GM23338 (cell line): ENCODE results near the gene FOXF1. TPM values are rescaled to one million over a fixed set of nuclear protein-coding genes. Genes with fewer than 3 reads are reported as not detected.

ENCODE experiments used
- ATAC-seq: fragments of 200-7000 bp; cut with Tn5 transposase; 3 replicates; pipeline ENCODE4 v1.9.1; 2020
- DNase-seq: peaks from one replicate; pipeline ENCODE4 v3.0.0-alpha.2; 2015; ENCODE audit warnings: low spot score
- H2AFZ ChIP-seq: fragments of 200-600 bp; sonication (generic); 2 replicates; pipeline ENCODE4 v1.8.0; 2016; ENCODE audit warnings: antibody characterized with exemption, mild to moderate bottlenecking, moderate library complexity
- H3F3A ChIP-seq: fragments of 200-600 bp; sonication (generic); replicated peaks from 2 replicates; pipeline ENCODE4 v1.8.0; 2017; ENCODE audit warnings: antibody characterized with exemption, mixed run types, low read depth
- H3K27ac ChIP-seq: fragments of 200-600 bp; sonication (generic); 2 replicates; pipeline ENCODE4 v1.6.1; 2016; ENCODE audit warnings: low read depth
- H3K27me3 ChIP-seq: fragments of 200-600 bp; sonication (generic); 2 replicates; pipeline ENCODE4 v1.8.0; 2016; ENCODE audit warnings: mild to moderate bottlenecking, mixed run types, moderate library complexity; ENCODE audit not compliant: insufficient read depth
- H3K36me3 ChIP-seq: fragments of 200-600 bp; sonication (generic); 2 replicates; pipeline ENCODE4 v1.8.0; 2016; ENCODE audit warnings: mild to moderate bottlenecking; ENCODE audit not compliant: insufficient read depth
- H3K4me1 ChIP-seq: fragments of 200-600 bp; sonication (generic); 2 replicates; pipeline ENCODE4 v1.8.0; 2016; ENCODE audit warnings: mild to moderate bottlenecking, moderate library complexity; ENCODE audit not compliant: insufficient read depth
- H3K4me2 ChIP-seq: fragments of 200-600 bp; sonication (generic); 2 replicates; pipeline ENCODE4 v1.7.1; 2017; ENCODE audit warnings: mixed run types
- H3K4me3 ChIP-seq: fragments of 200-600 bp; sonication (generic); 2 replicates; pipeline ENCODE4 v1.6.1; 2016; ENCODE audit warnings: mixed run types
- H3K79me2 ChIP-seq: fragments of 200-600 bp; sonication (generic); replicated peaks from 2 replicates; pipeline ENCODE4 v1.8.0; 2017; ENCODE audit warnings: mild to moderate bottlenecking; ENCODE audit not compliant: insufficient read depth
- H3K9me2 ChIP-seq: fragments of 200-600 bp; sonication (generic); 2 replicates; pipeline ENCODE4 v1.8.0; 2017; ENCODE audit not compliant: insufficient read depth
- H4K20me1 ChIP-seq: fragments of 200-600 bp; sonication (generic); replicated peaks from 2 replicates; pipeline ENCODE4 v1.8.0; 2017; ENCODE audit warnings: mild to moderate bottlenecking; ENCODE audit not compliant: insufficient read depth
- H3K27ac Mint-ChIP-seq: 2 replicates; pipeline ENCODE4 v1.8.0; 2020; ENCODE audit warnings: inconsistent platforms, mild to moderate bottlenecking, moderate library complexity, mixed read lengths
- H3K27me3 Mint-ChIP-seq: 3 replicates; pipeline ENCODE4 v1.8.0; 2022; ENCODE audit warnings: low read depth, mild to moderate bottlenecking, moderate library complexity, mixed read lengths, inconsistent platforms; ENCODE audit not compliant: insufficient read depth, poor library complexity
- H3K36me3 Mint-ChIP-seq: 3 replicates; pipeline ENCODE4 v1.8.0; 2021; ENCODE audit warnings: low read depth, mild to moderate bottlenecking, inconsistent platforms, moderate library complexity, mixed read lengths
- H3K4me1 Mint-ChIP-seq: 3 replicates; pipeline ENCODE4 v1.8.0; 2020; ENCODE audit warnings: mild to moderate bottlenecking, inconsistent platforms, mixed read lengths
- H3K4me3 Mint-ChIP-seq: 3 replicates; pipeline ENCODE4 v1.8.0; 2021; ENCODE audit warnings: moderate library complexity, mild to moderate bottlenecking, inconsistent platforms, mixed read lengths
- H3K9me3 Mint-ChIP-seq: 3 replicates; pipeline ENCODE4 v1.8.0; 2020; ENCODE audit warnings: moderate library complexity, mild to moderate bottlenecking, inconsistent platforms, mixed read lengths
- CREB1 ChIP-seq: fragments of 250-450 bp; sonication (Bioruptor Pico); IDR thresholded peaks from 2 replicates; pipeline ENCODE4 v1.5.0; 2020; ENCODE audit warnings: low read depth, mild to moderate bottlenecking, moderate library complexity
- EZH2 ChIP-seq: fragments of 200-600 bp; sonication (generic); IDR thresholded peaks from one replicate; pipeline ENCODE4 v1.8.0; 2017; ENCODE audit warnings: antibody characterized with exemption, mild to moderate bottlenecking, low read depth; ENCODE audit not compliant: unreplicated experiment
- EZH2phosphoT487 ChIP-seq: fragments of 200-600 bp; sonication (generic); IDR thresholded peaks from one replicate; pipeline ENCODE4 v1.8.1; 2018; ENCODE audit warnings: antibody characterized with exemption; ENCODE audit not compliant: unreplicated experiment
- JUNB ChIP-seq: IDR thresholded peaks from one replicate; pipeline ENCODE4 v1.6.1; 2016; ENCODE audit warnings: antibody characterized with exemption; ENCODE audit not compliant: unreplicated experiment
- NANOG ChIP-seq: IDR thresholded peaks from 2 replicates; pipeline ENCODE4 v1.6.1; 2016; ENCODE audit warnings: antibody characterized with exemption, borderline replicate concordance
- POLR2AphosphoS5 ChIP-seq: IDR thresholded peaks from 2 replicates; pipeline ENCODE4 v1.6.1; 2016; ENCODE audit warnings: antibody characterized with exemption, low read depth
- STAT1 ChIP-seq: IDR thresholded peaks from one replicate; pipeline ENCODE4 v1.6.1; 2016; ENCODE audit warnings: antibody characterized with exemption; ENCODE audit not compliant: unreplicated experiment
- ZNF114 ChIP-seq: fragments of 250-450 bp; sonication (Bioruptor Pico); IDR thresholded peaks from 2 replicates; pipeline ENCODE4 v1.5.0; 2020; ENCODE audit warnings: mild to moderate bottlenecking, moderate library complexity
- ZNF331 ChIP-seq: fragments of 250-450 bp; sonication (Bioruptor Pico); IDR thresholded peaks from 2 replicates; pipeline ENCODE4 v1.5.0; 2020; ENCODE audit warnings: low read depth, mild to moderate bottlenecking, moderate library complexity
- polyA plus RNA-seq: library from polyadenylated mRNA; unstranded; fragments of >200 nt; fragmentation: Nextera tagmentation; extraction: Ambion mirVana; gene quantifications from 2 replicates; pipeline ENCODE4 v1.2.1, GENCODE V29; 2016
- total RNA-seq: library from RNA; depleted of rRNA; stranded (reverse); fragments of >200 nt; shearing (Covaris generic); gene quantifications from 2 replicates; pipeline ENCODE4 v1.2.3, GENCODE V29; 2014
- TF ChIP-seq, protein P1 (sequence below): IDR thresholded peaks from 2 replicates; pipeline ENCODE4 v1.6.1; 2016; ENCODE audit warnings: antibody characterized with exemption
- TF ChIP-seq, protein P2 (sequence below): fragments of 250-450 bp; sonication (Bioruptor Pico); IDR thresholded peaks from 2 replicates; pipeline ENCODE4 v1.5.0; 2020; ENCODE audit warnings: mild to moderate bottlenecking, moderate library complexity
- TF ChIP-seq, protein P3 (sequence below), 2 experiments: fragments of 200-600 bp in 1 of 2; sonication (generic) in 1 of 2; conservative IDR thresholded peaks; 2 replicates each; pipeline versions ENCODE4 v1.5.1 to v1.6.1; 2016 to 2017; ENCODE audit warnings: antibody characterized with exemption in 2 of 2, low read depth in 2 of 2, mild to moderate bottlenecking in 2 of 2, moderate library complexity in 1 of 2
- TF ChIP-seq, protein P4 (sequence below): IDR thresholded peaks from one replicate; pipeline ENCODE4 v1.6.1; 2018; ENCODE audit warnings: antibody characterized with exemption; ENCODE audit not compliant: unreplicated experiment

The FOXF1 gene
- total and polyA plus RNA-seq, 2 experiments from 2014 or later, result 0.10 to 0.15 TPM

DNA sequence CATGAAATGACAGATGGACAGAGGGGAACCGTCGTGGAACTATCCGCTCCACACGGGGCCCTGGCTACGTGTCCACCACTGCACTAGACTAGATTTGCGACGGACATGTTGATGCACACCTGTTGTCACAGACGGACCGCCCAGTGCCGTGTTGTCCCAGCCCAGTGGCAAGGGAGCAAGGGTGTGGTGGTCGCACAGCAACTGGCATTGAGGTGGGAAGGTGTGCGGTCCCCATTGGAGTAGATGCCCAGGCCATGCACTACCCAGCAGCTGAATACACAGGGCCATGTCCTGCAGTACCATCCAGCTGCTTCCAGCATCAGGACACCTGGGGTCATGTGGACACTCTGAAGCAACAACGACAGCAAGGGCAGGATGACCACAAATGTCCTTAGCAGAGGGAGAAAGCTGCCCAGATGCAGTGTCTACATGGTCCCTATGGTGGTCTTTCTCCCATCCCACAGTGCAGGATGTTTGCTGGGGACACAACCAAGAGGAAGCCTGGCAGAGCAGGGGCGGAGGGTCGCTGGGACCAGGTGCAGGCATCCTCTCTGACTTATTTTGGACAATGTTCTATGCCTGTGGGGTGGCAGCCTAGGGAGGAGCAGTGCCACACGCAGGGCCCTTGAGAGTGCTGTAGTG, 8.8 kb downstream of the FOXF1 start:
- Histone ChIP-seq H3K9me2 (no peaks in the 10 kb centered on the region), H3F3A (no peaks in the 10 kb centered on the region), H3K79me2 (no peaks in the 10 kb centered on the region), H3K36me3 (no peaks in the 10 kb centered on the region), H3K27ac (no peak overlapping the region), H3K4me2 (no peak overlapping the region), H2AFZ (no peak overlapping the region), H4K20me1 (peaks cover 8% of the 10 kb centered on the region), H3K4me1 (peaks cover 14% of the 10 kb centered on the region), H3K4me3 (no peak overlapping the region), H3K27me3 (peaks cover 57% of the 10 kb centered on the region)
- no peak overlapping the region for H3K4me3 Mint-ChIP-seq
- H3K36me3 Mint-ChIP-seq, result no peaks in the 10 kb centered on the region
- peaks cover 67% of the 10 kb centered on the region for H3K27me3 Mint-ChIP-seq
- ATAC-seq (no peak), DNase-seq (no peak)
- H3K27ac Mint-ChIP-seq, result no peak overlapping the region
- H3K9me3 Mint-ChIP-seq, result no peaks in the 10 kb centered on the region; the same call in 1 of the 3 replicates
- TF ChIP-seq STAT1 (no peak), ZNF331 (no peak), POLR2AphosphoS5 (no peak), NANOG (no peak), ZNF114 (CRISPR knock-in tag) (no peak), EZH2phosphoT487 (no peak), JUNB (no peak), CREB1 (CRISPR knock-in tag) (no peak), EZH2 (no peak)
- TF ChIP-seq, protein P1, sequence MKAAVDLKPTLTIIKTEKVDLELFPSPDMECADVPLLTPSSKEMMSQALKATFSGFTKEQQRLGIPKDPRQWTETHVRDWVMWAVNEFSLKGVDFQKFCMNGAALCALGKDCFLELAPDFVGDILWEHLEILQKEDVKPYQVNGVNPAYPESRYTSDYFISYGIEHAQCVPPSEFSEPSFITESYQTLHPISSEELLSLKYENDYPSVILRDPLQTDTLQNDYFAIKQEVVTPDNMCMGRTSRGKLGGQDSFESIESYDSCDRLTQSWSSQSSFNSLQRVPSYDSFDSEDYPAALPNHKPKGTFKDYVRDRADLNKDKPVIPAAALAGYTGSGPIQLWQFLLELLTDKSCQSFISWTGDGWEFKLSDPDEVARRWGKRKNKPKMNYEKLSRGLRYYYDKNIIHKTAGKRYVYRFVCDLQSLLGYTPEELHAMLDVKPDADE, result no peak
- TF ChIP-seq, protein P2, sequence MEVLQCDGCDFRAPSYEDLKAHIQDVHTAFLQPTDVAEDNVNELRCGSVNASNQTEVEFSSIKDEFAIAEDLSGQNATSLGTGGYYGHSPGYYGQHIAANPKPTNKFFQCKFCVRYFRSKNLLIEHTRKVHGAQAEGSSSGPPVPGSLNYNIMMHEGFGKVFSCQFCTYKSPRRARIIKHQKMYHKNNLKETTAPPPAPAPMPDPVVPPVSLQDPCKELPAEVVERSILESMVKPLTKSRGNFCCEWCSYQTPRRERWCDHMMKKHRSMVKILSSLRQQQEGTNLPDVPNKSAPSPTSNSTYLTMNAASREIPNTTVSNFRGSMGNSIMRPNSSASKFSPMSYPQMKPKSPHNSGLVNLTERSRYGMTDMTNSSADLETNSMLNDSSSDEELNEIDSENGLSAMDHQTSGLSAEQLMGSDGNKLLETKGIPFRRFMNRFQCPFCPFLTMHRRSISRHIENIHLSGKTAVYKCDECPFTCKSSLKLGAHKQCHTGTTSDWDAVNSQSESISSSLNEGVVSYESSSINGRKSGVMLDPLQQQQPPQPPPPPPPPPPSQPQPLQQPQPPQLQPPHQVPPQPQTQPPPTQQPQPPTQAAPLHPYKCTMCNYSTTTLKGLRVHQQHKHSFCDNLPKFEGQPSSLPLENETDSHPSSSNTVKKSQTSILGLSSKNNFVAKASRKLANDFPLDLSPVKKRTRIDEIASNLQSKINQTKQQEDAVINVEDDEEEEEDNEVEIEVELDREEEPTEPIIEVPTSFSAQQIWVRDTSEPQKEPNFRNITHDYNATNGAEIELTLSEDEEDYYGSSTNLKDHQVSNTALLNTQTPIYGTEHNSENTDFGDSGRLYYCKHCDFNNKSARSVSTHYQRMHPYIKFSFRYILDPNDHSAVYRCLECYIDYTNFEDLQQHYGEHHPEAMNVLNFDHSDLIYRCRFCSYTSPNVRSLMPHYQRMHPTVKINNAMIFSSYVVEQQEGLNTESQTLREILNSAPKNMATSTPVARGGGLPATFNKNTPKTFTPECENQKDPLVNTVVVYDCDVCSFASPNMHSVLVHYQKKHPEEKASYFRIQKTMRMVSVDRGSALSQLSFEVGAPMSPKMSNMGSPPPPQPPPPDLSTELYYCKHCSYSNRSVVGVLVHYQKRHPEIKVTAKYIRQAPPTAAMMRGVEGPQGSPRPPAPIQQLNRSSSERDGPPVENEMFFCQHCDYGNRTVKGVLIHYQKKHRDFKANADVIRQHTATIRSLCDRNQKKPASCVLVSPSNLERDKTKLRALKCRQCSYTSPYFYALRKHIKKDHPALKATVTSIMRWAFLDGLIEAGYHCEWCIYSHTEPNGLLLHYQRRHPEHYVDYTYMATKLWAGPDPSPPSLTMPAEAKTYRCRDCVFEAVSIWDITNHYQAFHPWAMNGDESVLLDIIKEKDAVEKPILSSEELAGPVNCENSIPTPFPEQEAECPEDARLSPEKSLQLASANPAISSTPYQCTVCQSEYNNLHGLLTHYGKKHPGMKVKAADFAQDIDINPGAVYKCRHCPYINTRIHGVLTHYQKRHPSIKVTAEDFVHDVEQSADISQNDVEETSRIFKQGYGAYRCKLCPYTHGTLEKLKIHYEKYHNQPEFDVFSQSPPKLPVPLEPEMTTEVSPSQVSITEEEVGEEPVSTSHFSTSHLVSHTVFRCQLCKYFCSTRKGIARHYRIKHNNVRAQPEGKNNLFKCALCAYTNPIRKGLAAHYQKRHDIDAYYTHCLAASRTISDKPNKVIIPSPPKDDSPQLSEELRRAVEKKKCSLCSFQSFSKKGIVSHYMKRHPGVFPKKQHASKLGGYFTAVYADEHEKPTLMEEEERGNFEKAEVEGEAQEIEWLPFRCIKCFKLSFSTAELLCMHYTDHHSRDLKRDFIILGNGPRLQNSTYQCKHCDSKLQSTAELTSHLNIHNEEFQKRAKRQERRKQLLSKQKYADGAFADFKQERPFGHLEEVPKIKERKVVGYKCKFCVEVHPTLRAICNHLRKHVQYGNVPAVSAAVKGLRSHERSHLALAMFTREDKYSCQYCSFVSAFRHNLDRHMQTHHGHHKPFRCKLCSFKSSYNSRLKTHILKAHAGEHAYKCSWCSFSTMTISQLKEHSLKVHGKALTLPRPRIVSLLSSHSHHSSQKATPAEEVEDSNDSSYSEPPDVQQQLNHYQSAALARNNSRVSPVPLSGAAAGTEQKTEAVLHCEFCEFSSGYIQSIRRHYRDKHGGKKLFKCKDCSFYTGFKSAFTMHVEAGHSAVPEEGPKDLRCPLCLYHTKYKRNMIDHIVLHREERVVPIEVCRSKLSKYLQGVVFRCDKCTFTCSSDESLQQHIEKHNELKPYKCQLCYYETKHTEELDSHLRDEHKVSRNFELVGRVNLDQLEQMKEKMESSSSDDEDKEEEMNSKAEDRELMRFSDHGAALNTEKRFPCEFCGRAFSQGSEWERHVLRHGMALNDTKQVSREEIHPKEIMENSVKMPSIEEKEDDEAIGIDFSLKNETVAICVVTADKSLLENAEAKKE (CRISPR knock-in tag), result no peak
- TF ChIP-seq, protein P3, sequence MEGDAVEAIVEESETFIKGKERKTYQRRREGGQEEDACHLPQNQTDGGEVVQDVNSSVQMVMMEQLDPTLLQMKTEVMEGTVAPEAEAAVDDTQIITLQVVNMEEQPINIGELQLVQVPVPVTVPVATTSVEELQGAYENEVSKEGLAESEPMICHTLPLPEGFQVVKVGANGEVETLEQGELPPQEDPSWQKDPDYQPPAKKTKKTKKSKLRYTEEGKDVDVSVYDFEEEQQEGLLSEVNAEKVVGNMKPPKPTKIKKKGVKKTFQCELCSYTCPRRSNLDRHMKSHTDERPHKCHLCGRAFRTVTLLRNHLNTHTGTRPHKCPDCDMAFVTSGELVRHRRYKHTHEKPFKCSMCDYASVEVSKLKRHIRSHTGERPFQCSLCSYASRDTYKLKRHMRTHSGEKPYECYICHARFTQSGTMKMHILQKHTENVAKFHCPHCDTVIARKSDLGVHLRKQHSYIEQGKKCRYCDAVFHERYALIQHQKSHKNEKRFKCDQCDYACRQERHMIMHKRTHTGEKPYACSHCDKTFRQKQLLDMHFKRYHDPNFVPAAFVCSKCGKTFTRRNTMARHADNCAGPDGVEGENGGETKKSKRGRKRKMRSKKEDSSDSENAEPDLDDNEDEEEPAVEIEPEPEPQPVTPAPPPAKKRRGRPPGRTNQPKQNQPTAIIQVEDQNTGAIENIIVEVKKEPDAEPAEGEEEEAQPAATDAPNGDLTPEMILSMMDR (conservative IDR thresholded peaks at IDR 0.05; ENCODE audit: low read depth in 2 of 2), result no peak
- TF ChIP-seq, protein P4, sequence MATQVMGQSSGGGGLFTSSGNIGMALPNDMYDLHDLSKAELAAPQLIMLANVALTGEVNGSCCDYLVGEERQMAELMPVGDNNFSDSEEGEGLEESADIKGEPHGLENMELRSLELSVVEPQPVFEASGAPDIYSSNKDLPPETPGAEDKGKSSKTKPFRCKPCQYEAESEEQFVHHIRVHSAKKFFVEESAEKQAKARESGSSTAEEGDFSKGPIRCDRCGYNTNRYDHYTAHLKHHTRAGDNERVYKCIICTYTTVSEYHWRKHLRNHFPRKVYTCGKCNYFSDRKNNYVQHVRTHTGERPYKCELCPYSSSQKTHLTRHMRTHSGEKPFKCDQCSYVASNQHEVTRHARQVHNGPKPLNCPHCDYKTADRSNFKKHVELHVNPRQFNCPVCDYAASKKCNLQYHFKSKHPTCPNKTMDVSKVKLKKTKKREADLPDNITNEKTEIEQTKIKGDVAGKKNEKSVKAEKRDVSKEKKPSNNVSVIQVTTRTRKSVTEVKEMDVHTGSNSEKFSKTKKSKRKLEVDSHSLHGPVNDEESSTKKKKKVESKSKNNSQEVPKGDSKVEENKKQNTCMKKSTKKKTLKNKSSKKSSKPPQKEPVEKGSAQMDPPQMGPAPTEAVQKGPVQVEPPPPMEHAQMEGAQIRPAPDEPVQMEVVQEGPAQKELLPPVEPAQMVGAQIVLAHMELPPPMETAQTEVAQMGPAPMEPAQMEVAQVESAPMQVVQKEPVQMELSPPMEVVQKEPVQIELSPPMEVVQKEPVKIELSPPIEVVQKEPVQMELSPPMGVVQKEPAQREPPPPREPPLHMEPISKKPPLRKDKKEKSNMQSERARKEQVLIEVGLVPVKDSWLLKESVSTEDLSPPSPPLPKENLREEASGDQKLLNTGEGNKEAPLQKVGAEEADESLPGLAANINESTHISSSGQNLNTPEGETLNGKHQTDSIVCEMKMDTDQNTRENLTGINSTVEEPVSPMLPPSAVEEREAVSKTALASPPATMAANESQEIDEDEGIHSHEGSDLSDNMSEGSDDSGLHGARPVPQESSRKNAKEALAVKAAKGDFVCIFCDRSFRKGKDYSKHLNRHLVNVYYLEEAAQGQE, result no peak
- H3K4me1 Mint-ChIP-seq, result peaks cover 10% of the 10 kb centered on the region
